HFF-Myc (cell line): ENCODE data around the gene LCP2.
A peak's percentile ranks its signal among the peaks of the same experiment; 100 is the strongest.
"Not testable (repeated sequence)": the region's sequence is repeated elsewhere in the genome, so short reads cannot be mapped to it uniquely, and the experiment has no call there.

Source experiments
- DNase-seq: peaks from one replicate; pipeline ENCODE4 v3.0.0-alpha.2; 2011; ENCODE audit warnings: low read depth; ENCODE audit errors: extremely low read depth
- H3K4me3 ChIP-seq: replicated peaks from 2 replicates; pipeline ENCODE4 v1.5.1; 2011; ENCODE audit warnings: low read depth, mild to moderate bottlenecking, control low read depth, low read length
- CTCF ChIP-seq: IDR thresholded peaks from 2 replicates; pipeline ENCODE4 v1.5.1; 2012; ENCODE audit warnings: mild to moderate bottlenecking, low read depth, low read length, control low read depth; ENCODE audit errors: missing control alignments

Gene LCP2

GRCh38 chr5:170254056-170254455 is 43.5 kb downstream of the LCP2 start:
- H3K4me3 ChIP-seq = no peak overlapping the region
- no peak for DNase-seq
- no peak for TF ChIP-seq CTCF

- no peak for TF ChIP-seq CTCF
- peak; percentile 14 for DNase-seq
- H3K4me3 ChIP-seq = no peak overlapping the region
These were observed 44.7 kb downstream of the LCP2 start for GRCh38 chr5:170252720-170253350.

GRCh38 chr5:170252109-170252508 is 45.5 kb downstream of the LCP2 start:
- H3K4me3 ChIP-seq = no peak overlapping the region
- no peak for TF ChIP-seq CTCF
- no peak for DNase-seq

GRCh38 chr5:170251462-170251861 is 46.1 kb downstream of the LCP2 start:
- TF ChIP-seq CTCF = no peak
- no peak overlapping the region for H3K4me3 ChIP-seq
- DNase-seq = no peak

- no peak for TF ChIP-seq CTCF
- no peak for DNase-seq
These were observed 46.7 kb downstream of the LCP2 start for GRCh38 chr5:170250810-170251317.

GRCh38 chr5:170249355-170249754 is 48.2 kb downstream of the LCP2 start:
- no peak for TF ChIP-seq CTCF
- DNase-seq = no peak
- no peak overlapping the region for H3K4me3 ChIP-seq

More at GRCh38 chr5:170250810-170251317, 46.7 kb downstream of the LCP2 start:
- no peak overlapping the region for H3K4me3 ChIP-seq

GRCh38 chr5:170248931-170249227 is 48.7 kb downstream of the LCP2 start:
- not testable (repeated sequence) for H3K4me3 ChIP-seq, DNase-seq
